Endodermal cell (in vitro differentiated cells): ENCODE measurements around the gene IL11. TPM values are rescaled to one million over a fixed set of nuclear protein-coding genes. Genes with fewer than 3 reads are reported as not detected.
A peak's percentile ranks its signal among the peaks of the same experiment; 100 is the strongest.
"Not testable (repeated sequence)": the region's sequence is repeated elsewhere in the genome, so short reads cannot be mapped to it uniquely, and the experiment has no call there.

Source experiments
- DNase-seq: peaks from one replicate; pipeline ENCODE4 v3.0.0-alpha.2; 2017
- H3K27ac ChIP-seq: 2 replicates; pipeline ENCODE4 v1.5.1; 2013; ENCODE audit warnings: mild to moderate bottlenecking, low read depth, low read length, moderate library complexity
- H3K27me3 ChIP-seq: 2 replicates; pipeline ENCODE4 v1.6.1; 2013; ENCODE audit warnings: mild to moderate bottlenecking, low read length, moderate library complexity; ENCODE audit not compliant: insufficient read depth, control insufficient read depth, poor library complexity, severe bottlenecking
- H3K36me3 ChIP-seq: 2 replicates; pipeline ENCODE4 v1.7.0; 2013; ENCODE audit warnings: mild to moderate bottlenecking, low read length, moderate library complexity; ENCODE audit not compliant: control insufficient read depth, insufficient read depth
- H3K4me1 ChIP-seq: one replicate; pipeline ENCODE4 v1.7.0; 2013; ENCODE audit warnings: low read length; ENCODE audit not compliant: control insufficient read depth, insufficient read depth
- H3K4me3 ChIP-seq: 2 replicates; pipeline ENCODE4 v1.5.1; 2013; ENCODE audit warnings: mild to moderate bottlenecking, low read length, moderate library complexity
- H3K9ac ChIP-seq: 2 replicates; pipeline ENCODE4 v1.6.1; 2013; ENCODE audit warnings: mild to moderate bottlenecking, low read length, moderate library complexity; ENCODE audit not compliant: poor library complexity, severe bottlenecking; ENCODE audit errors: extremely low read depth
- H3K9me3 ChIP-seq: 2 replicates; pipeline ENCODE4 v1.6.1; 2013; ENCODE audit warnings: mild to moderate bottlenecking, low read length, moderate library complexity; ENCODE audit not compliant: control insufficient read depth
- H3K27ac Mint-ChIP-seq: 2 replicates; pipeline ENCODE4 v1.8.0; 2020; ENCODE audit warnings: mixed read lengths
- H3K27me3 Mint-ChIP-seq: 2 replicates; pipeline ENCODE4 v1.8.0; 2021; ENCODE audit warnings: mild to moderate bottlenecking, mixed read lengths; ENCODE audit not compliant: insufficient read depth
- H3K36me3 Mint-ChIP-seq: 2 replicates; pipeline ENCODE4 v1.8.0; 2020; ENCODE audit warnings: low read depth, mixed read lengths
- H3K4me1 Mint-ChIP-seq: 2 replicates; pipeline ENCODE4 v1.8.0; 2020; ENCODE audit warnings: mixed read lengths
- H3K4me3 Mint-ChIP-seq: 2 replicates; pipeline ENCODE4 v1.8.0; 2020; ENCODE audit warnings: mild to moderate bottlenecking, moderate library complexity, mixed read lengths
- H3K9me3 Mint-ChIP-seq: 2 replicates; pipeline ENCODE4 v1.8.0; 2020; ENCODE audit warnings: mild to moderate bottlenecking, mixed read lengths
- CTCF ChIP-seq: fragments of 200-600 bp; sonication (generic); conservative IDR thresholded peaks from 2 replicates; pipeline ENCODE4 v1.5.0; 2021; ENCODE audit warnings: antibody characterized with exemption, mild to moderate bottlenecking
- WGBS, 2 experiments: methylation state at CpG; one replicate each; pipeline versions ENCODE4 v1.1.5 to v1.1.7; 2013; ENCODE audit warnings: missing lambda C conversion rate in 2 of 2, mixed read lengths in 1 of 2; ENCODE audit not compliant: insufficient coverage in 1 of 2, insufficient read length in 1 of 2; 5-methylcytosine and 5-hydroxymethylcytosine counted together
- total RNA-seq, 2 donors: library from RNA; stranded (reverse); fragmentation: NEBNext Ultra II Directional in 1 of 2; extraction: Animal tissue kit (Norgen Biotek cat#: 25700) in 1 of 2; gene quantifications; 2 replicates in 1 of 2; 3 replicates in 1 of 2; pipeline ENCODE4 v1.2.1, GENCODE V29; 2021

The IL11 gene
- total RNA-seq, 2 donors from 2014 or later: 0.91 to 1.7 TPM

DNA sequence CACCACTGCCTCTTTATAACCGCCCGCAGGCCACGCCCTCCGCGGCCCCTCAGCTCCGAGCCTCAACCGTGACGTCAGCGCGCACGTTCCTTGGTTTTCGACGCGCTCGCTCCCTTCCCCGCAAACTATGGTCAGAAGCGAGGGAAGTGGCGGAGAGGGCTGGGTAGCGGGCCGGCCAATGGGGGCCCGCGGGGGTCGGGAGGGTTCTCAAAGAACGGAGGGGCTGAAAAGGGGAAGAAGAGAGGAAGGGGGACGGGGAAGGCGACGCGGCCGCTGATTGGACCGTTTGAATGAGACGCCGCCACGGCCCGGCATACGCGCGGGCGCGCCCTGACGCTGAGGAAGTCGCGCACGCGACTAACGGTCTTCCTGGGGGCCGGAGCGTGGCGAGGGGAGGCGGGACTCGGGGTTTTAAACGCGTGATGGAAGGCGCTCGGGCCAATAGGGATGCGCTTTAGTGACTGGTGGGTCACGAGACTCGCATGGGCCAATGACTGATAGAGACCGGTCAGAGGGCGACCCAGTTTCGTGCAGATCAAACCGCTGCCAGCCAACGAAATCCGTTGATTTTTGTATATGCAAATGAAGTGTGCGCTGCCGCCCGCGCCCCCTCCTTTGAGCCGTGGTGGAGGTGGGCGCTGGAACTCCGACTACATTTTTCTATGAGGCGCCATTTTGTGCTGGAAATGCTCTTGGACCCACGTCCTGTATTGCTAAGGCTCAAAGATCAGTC is 37.7 kb upstream of the IL11 start:
- no peak for TF ChIP-seq CTCF
- H3K9me3 ChIP-seq: peaks cover 31% of the 10 kb centered on the region
- peak overlapping the region; percentile 97 for H3K27ac Mint-ChIP-seq
- H3K4me1 ChIP-seq: peaks cover 2% of the 10 kb centered on the region
- H3K9ac ChIP-seq: peak overlapping the region; percentile 84
- H3K36me3 ChIP-seq: peaks cover 35% of the 10 kb centered on the region
- peaks cover 29% of the 10 kb centered on the region for H3K27me3 Mint-ChIP-seq
- WGBS, 2 experiments: 1 to 2% methylated on average over 49 to 72 of the region's 72 CpGs
- H3K4me1 Mint-ChIP-seq: peaks cover 14% of the 10 kb centered on the region
- peak overlapping the region; percentile 79 for H3K4me3 Mint-ChIP-seq
- H3K27ac ChIP-seq: peak overlapping the region; percentile 98
- H3K36me3 Mint-ChIP-seq: peaks cover 37% of the 10 kb centered on the region
- DNase-seq: peak; percentile 98
- no peaks in the 10 kb centered on the region for H3K27me3 ChIP-seq
- peak overlapping the region; percentile 92 for H3K4me3 ChIP-seq
- H3K9me3 Mint-ChIP-seq: peaks cover 31% of the 10 kb centered on the region

DNA sequence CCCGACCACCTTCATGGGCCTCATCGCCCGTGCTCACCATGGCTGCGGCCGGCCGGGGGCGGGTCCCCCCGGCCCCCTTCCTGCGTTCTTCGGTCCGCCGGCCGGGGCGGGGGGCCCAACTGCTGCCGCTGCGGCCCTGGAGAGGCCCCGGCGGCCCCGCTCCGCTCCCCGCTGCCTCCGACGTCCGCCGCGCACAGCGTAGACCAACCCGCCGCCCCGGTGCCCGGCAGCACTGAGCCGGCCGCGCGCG is 37.2 kb upstream of the IL11 start, which contains the start of gene UBE2S:
Gene UBE2S, minus strand, starts transcription at position 239 of the 250 bp plus-strand sequence. Its CDS starts 199 bp downstream, at position 40.
- H3K4me1 ChIP-seq, H3K27me3 ChIP-seq, DNase-seq: not testable (repeated sequence)
- H3K4me3 Mint-ChIP-seq: peak within 1 kb of the TSS; percentile 79
- Histone ChIP-seq H3K9me3 (peaks cover 31% of the 10 kb centered on the region), H3K9ac (peak within 1 kb of the TSS; percentile 84), H3K27ac (peak within 1 kb of the TSS; percentile 98), H3K36me3 (peaks cover 40% of the 10 kb centered on the region), H3K4me3 (peak within 1 kb of the TSS; percentile 92)
- peak within 1 kb of the TSS; percentile 97 for H3K27ac Mint-ChIP-seq
- H3K36me3 Mint-ChIP-seq: peaks cover 41% of the 10 kb centered on the region
- 0 to 15% methylated on average over 4 to 36 of the region's 36 CpGs for WGBS, 2 experiments
- H3K9me3 Mint-ChIP-seq: peaks cover 31% of the 10 kb centered on the region
- peaks cover 29% of the 10 kb centered on the region for H3K27me3 Mint-ChIP-seq
- peaks cover 14% of the 10 kb centered on the region for H3K4me1 Mint-ChIP-seq

DNA sequence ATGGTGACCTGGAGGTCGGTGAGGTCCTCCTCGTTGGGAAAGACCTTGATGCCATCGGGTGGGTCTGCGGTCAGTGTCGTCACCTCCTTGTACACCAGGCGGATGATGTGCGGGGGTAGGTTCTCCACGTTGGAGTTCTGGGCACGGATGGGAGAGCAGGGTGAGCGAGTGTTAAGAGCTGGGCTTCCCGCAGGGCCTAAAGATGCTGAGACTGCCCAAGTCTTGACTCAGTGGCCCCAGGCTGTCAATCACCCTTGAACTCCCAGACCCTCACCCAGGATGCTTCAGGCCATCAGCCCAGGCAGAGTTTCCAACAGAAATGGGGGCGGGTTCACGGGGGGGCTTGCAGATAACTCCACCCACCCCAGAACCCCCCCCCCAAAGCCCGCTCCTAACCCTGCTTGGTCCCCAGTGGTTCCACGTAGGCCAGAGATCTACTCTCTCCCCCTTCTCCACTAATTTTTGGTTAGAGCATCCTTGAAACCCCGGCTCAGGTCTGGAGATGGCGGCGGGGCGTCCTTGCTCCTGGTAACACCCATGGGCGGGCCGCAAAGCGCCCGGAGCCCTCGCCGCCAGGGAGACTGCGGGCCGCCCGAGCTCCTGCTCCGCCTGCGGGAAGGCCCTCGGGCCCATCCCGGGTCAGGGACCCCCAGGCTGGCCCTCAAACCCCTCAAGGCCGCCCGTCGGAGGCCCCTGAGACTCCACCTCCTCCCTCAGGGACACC is 36.7 kb upstream of the IL11 start:
- Histone ChIP-seq H3K9me3 (peaks cover 31% of the 10 kb centered on the region), H3K36me3 (peaks cover 45% of the 10 kb centered on the region), H3K4me3 (peak overlapping the region; percentile 92), H3K4me1 (peaks cover 2% of the 10 kb centered on the region), H3K9ac (peak overlapping the region; percentile 84), H3K27me3 (no peaks in the 10 kb centered on the region), H3K27ac (peak overlapping the region; percentile 98)
- Mint-ChIP-seq H3K27ac (peak overlapping the region; percentile 62), H3K27me3 (peaks cover 26% of the 10 kb centered on the region), H3K4me3 (peak overlapping the region; percentile 79), H3K36me3 (peaks cover 46% of the 10 kb centered on the region), H3K4me1 (peaks cover 14% of the 10 kb centered on the region), H3K9me3 (peaks cover 31% of the 10 kb centered on the region)
- WGBS, 2 experiments: 5 to 15% methylated on average over 18 to 35 of the region's 35 CpGs
- TF ChIP-seq CTCF: no peak
- DNase-seq: peak; percentile 45
